ENCODE measurements around the gene LTB. TPM values are rescaled to one million over a fixed set of nuclear protein-coding genes. Genes with fewer than 3 reads are reported as not detected.

Gene LTB
- polyA plus RNA-seq, 1 donor from 2014 or later = not detected

DNA sequence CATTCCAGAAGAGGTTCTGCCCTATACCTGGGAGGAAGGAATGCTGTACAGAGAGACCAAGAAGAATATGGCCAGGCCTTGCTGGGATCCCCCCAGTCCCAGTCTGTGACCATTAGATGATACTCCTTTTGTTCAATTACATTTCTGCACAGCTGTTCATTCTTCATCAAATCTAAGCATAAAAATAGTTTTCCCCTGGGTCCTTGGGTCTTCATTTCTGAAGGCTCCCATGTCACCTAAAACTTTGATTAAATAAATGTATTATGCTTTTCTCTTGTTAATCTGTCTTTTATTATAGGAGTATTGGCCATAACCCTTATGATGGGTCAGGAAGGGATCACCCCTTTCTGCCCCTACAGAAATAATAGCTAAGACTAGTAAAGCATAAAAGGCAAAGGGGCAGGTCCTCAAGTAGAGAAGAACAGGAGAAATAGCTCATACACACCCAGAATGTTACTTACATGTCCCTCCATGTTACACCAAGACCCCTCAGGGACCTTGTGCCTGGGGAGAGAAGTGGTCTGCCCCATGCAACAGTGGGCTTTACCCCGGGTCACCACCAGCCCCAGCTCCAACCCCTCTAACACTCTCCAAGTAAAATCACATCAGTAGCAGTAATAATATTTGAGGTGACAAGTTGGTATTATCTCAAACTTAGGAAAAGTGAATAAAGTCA, 12.2 kb downstream of the LTB start:
- TF ChIP-seq POLR2AphosphoS5 (IDR thresholded peaks at IDR 0.05) (no peak), RAD21 (conservative IDR thresholded peaks at IDR 0.05) (no peak), EZH2 (IDR thresholded peaks at IDR 0.05; ENCODE audit: borderline replicate concordance, insufficient read depth, low read length, poor library complexity, severe bottlenecking) (no peak), TAF1 (IDR thresholded peaks at IDR 0.05; ENCODE audit: low read depth) (no peak), SMC3 (conservative IDR thresholded peaks at IDR 0.05; ENCODE audit: poor library complexity) (no peak), MXI1 (conservative IDR thresholded peaks at IDR 0.05; ENCODE audit: poor library complexity, severe bottlenecking) (no peak), EP300 (conservative IDR thresholded peaks at IDR 0.05; ENCODE audit: poor library complexity, severe bottlenecking) (no peak)
- TF ChIP-seq, protein P1, sequence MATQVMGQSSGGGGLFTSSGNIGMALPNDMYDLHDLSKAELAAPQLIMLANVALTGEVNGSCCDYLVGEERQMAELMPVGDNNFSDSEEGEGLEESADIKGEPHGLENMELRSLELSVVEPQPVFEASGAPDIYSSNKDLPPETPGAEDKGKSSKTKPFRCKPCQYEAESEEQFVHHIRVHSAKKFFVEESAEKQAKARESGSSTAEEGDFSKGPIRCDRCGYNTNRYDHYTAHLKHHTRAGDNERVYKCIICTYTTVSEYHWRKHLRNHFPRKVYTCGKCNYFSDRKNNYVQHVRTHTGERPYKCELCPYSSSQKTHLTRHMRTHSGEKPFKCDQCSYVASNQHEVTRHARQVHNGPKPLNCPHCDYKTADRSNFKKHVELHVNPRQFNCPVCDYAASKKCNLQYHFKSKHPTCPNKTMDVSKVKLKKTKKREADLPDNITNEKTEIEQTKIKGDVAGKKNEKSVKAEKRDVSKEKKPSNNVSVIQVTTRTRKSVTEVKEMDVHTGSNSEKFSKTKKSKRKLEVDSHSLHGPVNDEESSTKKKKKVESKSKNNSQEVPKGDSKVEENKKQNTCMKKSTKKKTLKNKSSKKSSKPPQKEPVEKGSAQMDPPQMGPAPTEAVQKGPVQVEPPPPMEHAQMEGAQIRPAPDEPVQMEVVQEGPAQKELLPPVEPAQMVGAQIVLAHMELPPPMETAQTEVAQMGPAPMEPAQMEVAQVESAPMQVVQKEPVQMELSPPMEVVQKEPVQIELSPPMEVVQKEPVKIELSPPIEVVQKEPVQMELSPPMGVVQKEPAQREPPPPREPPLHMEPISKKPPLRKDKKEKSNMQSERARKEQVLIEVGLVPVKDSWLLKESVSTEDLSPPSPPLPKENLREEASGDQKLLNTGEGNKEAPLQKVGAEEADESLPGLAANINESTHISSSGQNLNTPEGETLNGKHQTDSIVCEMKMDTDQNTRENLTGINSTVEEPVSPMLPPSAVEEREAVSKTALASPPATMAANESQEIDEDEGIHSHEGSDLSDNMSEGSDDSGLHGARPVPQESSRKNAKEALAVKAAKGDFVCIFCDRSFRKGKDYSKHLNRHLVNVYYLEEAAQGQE (IDR thresholded peaks at IDR 0.05; ENCODE audit: borderline replicate concordance) = no peak
- TF ChIP-seq, protein P2, sequence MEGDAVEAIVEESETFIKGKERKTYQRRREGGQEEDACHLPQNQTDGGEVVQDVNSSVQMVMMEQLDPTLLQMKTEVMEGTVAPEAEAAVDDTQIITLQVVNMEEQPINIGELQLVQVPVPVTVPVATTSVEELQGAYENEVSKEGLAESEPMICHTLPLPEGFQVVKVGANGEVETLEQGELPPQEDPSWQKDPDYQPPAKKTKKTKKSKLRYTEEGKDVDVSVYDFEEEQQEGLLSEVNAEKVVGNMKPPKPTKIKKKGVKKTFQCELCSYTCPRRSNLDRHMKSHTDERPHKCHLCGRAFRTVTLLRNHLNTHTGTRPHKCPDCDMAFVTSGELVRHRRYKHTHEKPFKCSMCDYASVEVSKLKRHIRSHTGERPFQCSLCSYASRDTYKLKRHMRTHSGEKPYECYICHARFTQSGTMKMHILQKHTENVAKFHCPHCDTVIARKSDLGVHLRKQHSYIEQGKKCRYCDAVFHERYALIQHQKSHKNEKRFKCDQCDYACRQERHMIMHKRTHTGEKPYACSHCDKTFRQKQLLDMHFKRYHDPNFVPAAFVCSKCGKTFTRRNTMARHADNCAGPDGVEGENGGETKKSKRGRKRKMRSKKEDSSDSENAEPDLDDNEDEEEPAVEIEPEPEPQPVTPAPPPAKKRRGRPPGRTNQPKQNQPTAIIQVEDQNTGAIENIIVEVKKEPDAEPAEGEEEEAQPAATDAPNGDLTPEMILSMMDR (IDR thresholded peaks at IDR 0.05; ENCODE audit: poor library complexity, severe bottlenecking) = no peak
- Histone ChIP-seq H4K20me1 (ENCODE audit: insufficient read depth) (no peaks in the 10 kb centered on the region), H3K9me3 (ENCODE audit: low read length) (no peaks in the 10 kb centered on the region), H3K27me3 (ENCODE audit: insufficient read depth, low read depth, low read length) (no peaks in the 10 kb centered on the region), H3K9ac (ENCODE audit: low read length) (no peak overlapping the region), H3K4me2 (ENCODE audit: low read length) (no peak overlapping the region), H3K4me3 (ENCODE audit: low read length) (no peak overlapping the region), H3F3A (ENCODE audit: insufficient read depth, low read length, poor library complexity, severe bottlenecking) (no peaks in the 10 kb centered on the region), H3K79me2 (replicated peaks; ENCODE audit: insufficient read depth, low read length) (no peaks in the 10 kb centered on the region), H3K9me2 (ENCODE audit: insufficient read depth, low read length) (no peaks in the 10 kb centered on the region), H2AFZ (ENCODE audit: low read depth, low read length) (no peak overlapping the region), H3K36me3 (ENCODE audit: insufficient read depth, low read length) (no peaks in the 10 kb centered on the region), H3K27ac (ENCODE audit: low read length) (no peak overlapping the region)

DNA sequence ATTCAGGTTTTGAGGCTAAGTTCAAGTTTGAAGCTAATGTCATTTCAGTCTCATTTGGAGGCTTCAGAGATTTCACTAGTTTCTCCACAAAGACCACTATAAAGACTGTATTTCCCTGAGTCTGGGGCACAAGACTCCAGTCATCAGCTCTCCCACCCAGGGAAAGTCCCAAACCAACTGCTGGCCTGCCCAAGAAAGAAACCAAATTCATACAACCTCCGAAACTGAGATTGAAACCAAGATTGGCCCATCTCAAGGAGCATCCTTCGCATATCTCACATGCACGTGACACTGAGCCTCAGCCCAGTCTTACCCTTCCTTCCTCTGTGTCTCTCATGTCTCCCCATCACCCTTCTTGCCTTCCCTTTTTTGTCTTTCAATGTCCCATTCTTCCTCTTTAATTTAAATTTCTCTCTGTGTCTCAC, 13.7 kb downstream of the LTB start:
- Histone ChIP-seq H3K4me3 (ENCODE audit: low read length) (no peak overlapping the region), H4K20me1 (ENCODE audit: insufficient read depth) (no peaks in the 10 kb centered on the region), H3K36me3 (ENCODE audit: insufficient read depth, low read length) (no peaks in the 10 kb centered on the region), H3F3A (ENCODE audit: insufficient read depth, low read length, poor library complexity, severe bottlenecking) (no peaks in the 10 kb centered on the region), H3K9ac (ENCODE audit: low read length) (no peak overlapping the region), H2AFZ (ENCODE audit: low read depth, low read length) (no peak overlapping the region), H3K27me3 (ENCODE audit: insufficient read depth, low read depth, low read length) (no peaks in the 10 kb centered on the region), H3K9me3 (ENCODE audit: low read length) (no peaks in the 10 kb centered on the region), H3K79me2 (replicated peaks; ENCODE audit: insufficient read depth, low read length) (no peaks in the 10 kb centered on the region), H3K9me2 (ENCODE audit: insufficient read depth, low read length) (no peaks in the 10 kb centered on the region), H3K4me2 (ENCODE audit: low read length) (no peak overlapping the region), H3K27ac (ENCODE audit: low read length) (no peak overlapping the region)
- TF ChIP-seq RAD21 (conservative IDR thresholded peaks at IDR 0.05) (no peak), SMC3 (conservative IDR thresholded peaks at IDR 0.05; ENCODE audit: poor library complexity) (no peak), MXI1 (conservative IDR thresholded peaks at IDR 0.05; ENCODE audit: poor library complexity, severe bottlenecking) (no peak), EP300 (conservative IDR thresholded peaks at IDR 0.05; ENCODE audit: poor library complexity, severe bottlenecking) (no peak), TAF1 (IDR thresholded peaks at IDR 0.05; ENCODE audit: low read depth) (no peak), EZH2 (IDR thresholded peaks at IDR 0.05; ENCODE audit: borderline replicate concordance, insufficient read depth, low read length, poor library complexity, severe bottlenecking) (no peak), POLR2AphosphoS5 (IDR thresholded peaks at IDR 0.05) (no peak)
- TF ChIP-seq, protein P1 (IDR thresholded peaks at IDR 0.05; ENCODE audit: borderline replicate concordance) = no peak
- TF ChIP-seq, protein P2 (IDR thresholded peaks at IDR 0.05; ENCODE audit: poor library complexity, severe bottlenecking) = no peak
